ENCODE data around the gene MACROD2. TPM values are rescaled to one million over a fixed set of nuclear protein-coding genes. Genes with fewer than 3 reads are reported as not detected.

MACROD2 gene
- total RNA-seq, 1 donor from 2014 or later, result 3.5 TPM

- no peaks in the 10 kb centered on the region for H3K4me1 ChIP-seq
- H3K9me3 ChIP-seq, result no peaks in the 10 kb centered on the region
- intact Hi-C loops (cut with DNase I), result no loop called here
- no peaks in the 10 kb centered on the region for H3K27me3 ChIP-seq
- TF ChIP-seq, protein P1, sequence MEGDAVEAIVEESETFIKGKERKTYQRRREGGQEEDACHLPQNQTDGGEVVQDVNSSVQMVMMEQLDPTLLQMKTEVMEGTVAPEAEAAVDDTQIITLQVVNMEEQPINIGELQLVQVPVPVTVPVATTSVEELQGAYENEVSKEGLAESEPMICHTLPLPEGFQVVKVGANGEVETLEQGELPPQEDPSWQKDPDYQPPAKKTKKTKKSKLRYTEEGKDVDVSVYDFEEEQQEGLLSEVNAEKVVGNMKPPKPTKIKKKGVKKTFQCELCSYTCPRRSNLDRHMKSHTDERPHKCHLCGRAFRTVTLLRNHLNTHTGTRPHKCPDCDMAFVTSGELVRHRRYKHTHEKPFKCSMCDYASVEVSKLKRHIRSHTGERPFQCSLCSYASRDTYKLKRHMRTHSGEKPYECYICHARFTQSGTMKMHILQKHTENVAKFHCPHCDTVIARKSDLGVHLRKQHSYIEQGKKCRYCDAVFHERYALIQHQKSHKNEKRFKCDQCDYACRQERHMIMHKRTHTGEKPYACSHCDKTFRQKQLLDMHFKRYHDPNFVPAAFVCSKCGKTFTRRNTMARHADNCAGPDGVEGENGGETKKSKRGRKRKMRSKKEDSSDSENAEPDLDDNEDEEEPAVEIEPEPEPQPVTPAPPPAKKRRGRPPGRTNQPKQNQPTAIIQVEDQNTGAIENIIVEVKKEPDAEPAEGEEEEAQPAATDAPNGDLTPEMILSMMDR (IDR thresholded peaks at IDR 0.05), result no peak
- no peak overlapping the region for H3K4me3 ChIP-seq
- DNase-seq (ENCODE audit: low spot score in 2 of 2), result no peak
- H3K36me3 ChIP-seq, result no peaks in the 10 kb centered on the region
- no peak overlapping the region for H3K27ac ChIP-seq
Measured at GRCh38 chr20:14481863-14482262, 486.5 kb downstream of the MACROD2 start.

DNA sequence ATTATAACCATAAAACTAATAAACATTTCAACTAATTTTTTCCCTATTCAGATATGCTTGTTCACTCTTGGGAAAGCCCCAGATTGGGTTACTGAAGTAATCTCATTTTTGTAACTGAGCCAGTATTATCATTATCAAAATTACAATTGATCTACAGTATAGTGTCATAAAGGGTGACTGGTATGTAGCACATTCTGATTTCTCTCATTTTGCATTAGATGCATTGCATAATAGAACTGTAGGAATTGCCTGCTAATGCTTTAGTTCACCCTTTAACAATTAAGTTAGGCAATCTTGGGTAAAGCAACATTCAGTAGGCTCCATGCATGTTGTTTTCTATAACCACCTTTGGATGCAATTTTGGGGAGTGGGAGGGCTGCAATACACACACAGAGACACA lies 492.9 kb downstream of the MACROD2 start:
- TF ChIP-seq, protein P1 (IDR thresholded peaks at IDR 0.05), result no peak
- intact Hi-C loops (cut with DNase I), result no loop called here

GRCh38 chr20:14488756-14489479 lies 493.6 kb downstream of the MACROD2 start:
- no peak for DNase-seq (ENCODE audit: low spot score in 2 of 2)
- no peaks in the 10 kb centered on the region for H3K27me3 ChIP-seq
- intact Hi-C loops (cut with DNase I), result no loop called here
- no peaks in the 10 kb centered on the region for H3K4me1 ChIP-seq
- no peak overlapping the region for H3K27ac ChIP-seq
- H3K36me3 ChIP-seq, result no peaks in the 10 kb centered on the region
- TF ChIP-seq, protein P1 (IDR thresholded peaks at IDR 0.05), result no peak
- H3K9me3 ChIP-seq, result no peaks in the 10 kb centered on the region
- H3K4me3 ChIP-seq, result no peak overlapping the region

More for the DNA sequence above, 492.9 kb downstream of the MACROD2 start:
- DNase-seq (ENCODE audit: low spot score in 2 of 2), result no peak
- H3K27me3 ChIP-seq, result no peaks in the 10 kb centered on the region
- no peak overlapping the region for H3K4me3 ChIP-seq
- H3K27ac ChIP-seq, result no peak overlapping the region
- no peaks in the 10 kb centered on the region for H3K9me3 ChIP-seq
- H3K36me3 ChIP-seq, result no peaks in the 10 kb centered on the region
- no peaks in the 10 kb centered on the region for H3K4me1 ChIP-seq

GRCh38 chr20:14489544-14489943 lies 494.2 kb downstream of the MACROD2 start:
- no peak for DNase-seq (ENCODE audit: low spot score in 2 of 2)
- intact Hi-C loops (cut with DNase I), result no loop called here
- Histone ChIP-seq H3K27me3 (no peaks in the 10 kb centered on the region), H3K4me1 (no peaks in the 10 kb centered on the region), H3K4me3 (no peak overlapping the region), H3K9me3 (no peaks in the 10 kb centered on the region), H3K36me3 (no peaks in the 10 kb centered on the region), H3K27ac (no peak overlapping the region)
- TF ChIP-seq, protein P1 (IDR thresholded peaks at IDR 0.05), result no peak

DNA sequence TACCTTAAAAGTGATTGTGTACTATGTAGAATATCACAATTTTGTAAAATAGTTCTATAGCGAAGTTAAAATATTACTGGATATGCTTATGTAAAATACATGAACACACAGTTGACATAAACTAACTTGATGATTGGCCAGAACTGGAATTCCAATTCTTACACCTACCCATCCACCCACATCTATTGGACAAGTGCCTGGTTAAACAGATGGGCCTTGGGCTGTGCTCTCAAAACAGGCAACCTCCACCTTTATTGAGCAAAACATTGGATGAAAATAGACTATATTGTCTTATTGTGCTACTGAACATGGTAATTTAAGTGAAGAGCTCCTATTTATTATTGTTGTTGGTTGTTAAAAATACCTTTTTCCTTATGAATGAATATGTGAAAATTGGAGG lies 496.1 kb downstream of the MACROD2 start:
- TF ChIP-seq, protein P1 (IDR thresholded peaks at IDR 0.05), result no peak
- Histone ChIP-seq H3K27me3 (no peaks in the 10 kb centered on the region), H3K9me3 (no peaks in the 10 kb centered on the region), H3K4me1 (no peaks in the 10 kb centered on the region), H3K36me3 (no peaks in the 10 kb centered on the region), H3K4me3 (no peak overlapping the region), H3K27ac (no peak overlapping the region)
- DNase-seq (ENCODE audit: low spot score in 2 of 2), result no peak
- intact Hi-C loops (cut with DNase I), result no loop called here
